Measurements from ENCODE around the gene CMTM8. TPM values are rescaled to one million over a fixed set of nuclear protein-coding genes. Genes with fewer than 3 reads are reported as not detected.

CMTM8 gene
- total and polyA plus RNA-seq, 8 donors = 1.3 to 8.1 (median 5.3) TPM; not detected in 2

DNA sequence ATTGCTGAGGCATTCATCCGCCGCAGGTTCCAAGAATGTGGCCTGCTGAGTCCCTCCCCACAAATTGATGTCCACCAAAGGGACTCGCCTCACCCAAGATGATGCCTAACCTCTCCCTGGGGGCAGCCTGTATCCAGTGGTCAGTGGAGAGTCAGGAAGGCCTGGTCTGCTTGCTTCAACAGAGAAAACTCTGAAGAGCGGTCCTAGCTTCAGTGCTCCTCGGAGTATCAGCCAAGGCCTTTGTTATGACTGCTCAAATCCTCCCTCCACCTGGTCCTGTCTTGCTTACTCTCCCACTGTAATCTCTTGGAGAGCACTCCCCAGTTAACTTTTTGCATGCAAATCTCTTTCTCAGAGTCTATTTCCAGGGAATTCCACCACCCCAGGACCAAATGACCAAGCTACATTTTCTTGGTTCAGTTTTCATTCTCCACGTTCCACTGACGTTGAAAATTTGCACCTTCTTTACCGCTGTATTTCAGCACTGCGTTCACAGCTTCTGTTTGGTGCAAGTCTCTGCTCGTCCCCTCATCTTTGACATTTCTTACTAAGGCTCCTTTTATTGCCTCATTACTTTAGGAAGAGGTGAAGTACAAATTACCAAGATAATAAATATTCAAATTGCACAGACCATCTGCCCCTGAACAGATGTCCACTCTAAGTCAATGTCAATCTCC, 175.5 kb downstream of the CMTM8 start:
- H3K36me3 ChIP-seq = no peaks in the 10 kb centered on the region
- DNase-seq = no peak
- H3K4me3 ChIP-seq = no peak overlapping the region
- no peaks in the 10 kb centered on the region for H3K9me3 ChIP-seq
- TF ChIP-seq, protein P1, sequence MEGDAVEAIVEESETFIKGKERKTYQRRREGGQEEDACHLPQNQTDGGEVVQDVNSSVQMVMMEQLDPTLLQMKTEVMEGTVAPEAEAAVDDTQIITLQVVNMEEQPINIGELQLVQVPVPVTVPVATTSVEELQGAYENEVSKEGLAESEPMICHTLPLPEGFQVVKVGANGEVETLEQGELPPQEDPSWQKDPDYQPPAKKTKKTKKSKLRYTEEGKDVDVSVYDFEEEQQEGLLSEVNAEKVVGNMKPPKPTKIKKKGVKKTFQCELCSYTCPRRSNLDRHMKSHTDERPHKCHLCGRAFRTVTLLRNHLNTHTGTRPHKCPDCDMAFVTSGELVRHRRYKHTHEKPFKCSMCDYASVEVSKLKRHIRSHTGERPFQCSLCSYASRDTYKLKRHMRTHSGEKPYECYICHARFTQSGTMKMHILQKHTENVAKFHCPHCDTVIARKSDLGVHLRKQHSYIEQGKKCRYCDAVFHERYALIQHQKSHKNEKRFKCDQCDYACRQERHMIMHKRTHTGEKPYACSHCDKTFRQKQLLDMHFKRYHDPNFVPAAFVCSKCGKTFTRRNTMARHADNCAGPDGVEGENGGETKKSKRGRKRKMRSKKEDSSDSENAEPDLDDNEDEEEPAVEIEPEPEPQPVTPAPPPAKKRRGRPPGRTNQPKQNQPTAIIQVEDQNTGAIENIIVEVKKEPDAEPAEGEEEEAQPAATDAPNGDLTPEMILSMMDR (IDR thresholded peaks at IDR 0.05) = no peak
- TF ChIP-seq EP300 (IDR thresholded peaks at IDR 0.05) (no peak), POLR2AphosphoS5 (IDR thresholded peaks at IDR 0.05) (no peak), POLR2A (IDR thresholded peaks at IDR 0.05) (no peak)
- H3K27ac ChIP-seq = peak overlapping the region in 2 of 5 donors; percentile 61 to 70
- WGBS, 5 donors = 75 to 92% (median 90%) methylated on average over 10 of the region's 10 CpGs
- peaks cover 11 to 38% (median 22%) of the 10 kb centered on the region in 4 donors for H3K4me1 ChIP-seq
- no peaks in the 10 kb centered on the region for H3K27me3 ChIP-seq
- intact Hi-C loops (cut with DNase I; ENCODE audit: low total_unique reads) = no loop called here

DNA sequence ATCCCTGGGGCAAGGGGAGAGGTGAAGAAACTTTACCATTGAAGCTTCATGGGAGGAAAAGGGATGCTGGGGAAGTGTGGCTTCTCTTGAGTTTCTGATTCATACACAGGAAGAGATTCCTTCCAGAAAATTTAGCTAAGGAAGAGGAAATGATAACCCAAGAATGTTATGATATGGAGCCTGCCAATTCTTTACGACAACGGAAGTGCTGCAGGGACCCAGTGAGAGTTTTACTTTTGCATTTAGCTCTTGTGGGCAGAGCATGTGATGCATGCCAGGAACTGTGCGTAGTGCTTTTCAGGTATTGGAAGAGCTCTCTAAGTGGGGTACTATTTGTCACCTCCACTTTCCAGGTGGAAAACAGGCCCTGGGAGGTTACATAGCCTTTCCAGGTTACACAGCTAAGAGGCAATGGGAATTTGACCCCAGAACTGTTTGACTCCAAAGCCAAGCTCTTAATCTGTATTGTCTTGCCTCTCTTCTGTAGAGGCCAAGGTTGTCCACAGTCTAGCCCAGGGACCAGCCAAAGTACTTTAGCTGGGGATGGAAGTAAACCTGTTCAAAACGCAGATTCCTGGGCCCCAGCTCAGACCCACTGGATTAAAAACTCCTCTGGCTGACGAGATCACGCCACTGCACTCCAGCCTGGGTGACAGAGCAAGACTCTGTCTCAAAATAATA, 176.2 kb downstream of the CMTM8 start:
- TF ChIP-seq POLR2AphosphoS5 (IDR thresholded peaks at IDR 0.05) (peak; percentile 26 to 72 (median 55)), EP300 (IDR thresholded peaks at IDR 0.05) (no peak)
- intact Hi-C loops (cut with DNase I; ENCODE audit: low total_unique reads) = no loop called here
- 56 to 71% (median 65%) methylated on average over 6 of the region's 6 CpGs for WGBS, 5 donors
- peak; percentile 39 to 54 for DNase-seq
- Histone ChIP-seq H3K27ac (peak overlapping the region in 4 of 5 donors; percentile 59 to 72 (median 66)), H3K36me3 (no peaks in the 10 kb centered on the region), H3K4me1 (peaks cover 11 to 44% (median 24%) of the 10 kb centered on the region in 4 donors), H3K4me3 (no peak overlapping the region), H3K9me3 (no peaks in the 10 kb centered on the region), H3K27me3 (no peaks in the 10 kb centered on the region)

DNA sequence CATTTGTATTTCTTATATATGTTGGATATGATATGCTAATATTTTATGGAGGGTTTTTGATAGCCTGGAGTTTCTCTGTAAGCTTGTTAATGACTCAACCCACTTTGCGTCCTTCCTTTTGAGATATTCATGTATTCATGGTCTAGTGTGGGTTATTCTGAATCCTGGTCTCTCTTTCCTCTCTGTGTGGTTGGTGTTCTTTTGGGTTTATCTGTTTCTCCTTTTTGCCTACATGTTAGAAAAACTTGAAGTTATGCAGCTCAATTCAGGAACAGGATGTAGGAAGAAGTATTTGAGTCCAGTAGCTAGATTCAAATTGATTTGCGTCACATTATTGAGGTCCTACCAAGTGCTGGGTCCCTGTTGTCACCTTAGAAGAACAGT, 181.3 kb downstream of the CMTM8 start:
- Histone ChIP-seq H3K4me3 (no peak overlapping the region), H3K9me3 (no peaks in the 10 kb centered on the region), H3K36me3 (no peaks in the 10 kb centered on the region), H3K27me3 (no peaks in the 10 kb centered on the region), H3K27ac (peak overlapping the region; percentile 75 to 88 (median 79)), H3K4me1 (peaks cover 41 to 83% (median 61%) of the 10 kb centered on the region in 4 donors)
- intact Hi-C loops (cut with DNase I; ENCODE audit: low total_unique reads) = no loop called here
- TF ChIP-seq, protein P1 (IDR thresholded peaks at IDR 0.05) = no peak
- TF ChIP-seq EP300 (IDR thresholded peaks at IDR 0.05) = no peak
- no peak for TF ChIP-seq POLR2AphosphoS5 (IDR thresholded peaks at IDR 0.05)
- no peak for TF ChIP-seq POLR2A (IDR thresholded peaks at IDR 0.05)
- 66 to 76% (median 70%) methylated on average over 2 of the region's 2 CpGs for WGBS, 5 donors
- DNase-seq = no peak

Small RNAs within 50 kb of the gene (small RNA-seq; reads per million reads assigned to genes)
- gene AC097639.2 = 0 reads per million in 4 donors

Other genes with a start within 250 kb of the CMTM8 start
- 10 to 100 TPM; 33.8 to 79.0 (median 50.6) TPM for gene GPD1L, start 132.1 kb upstream of the CMTM8 start, total RNA-seq
- gene GPD1L, start 132.1 kb upstream of the CMTM8 start, polyA plus RNA-seq = 10 to 100 TPM; 16.5 to 32.4 (median 17.0) TPM
- 10 to 100 TPM in 2 of 5 donors, 1 to 10 TPM in 2, not detected in 1; 3.1 to 54.9 (median 8.7) TPM for gene CMTM7, start 153.2 kb downstream of the CMTM8 start, total RNA-seq
- gene CMTM7, start 153.2 kb downstream of the CMTM8 start, polyA plus RNA-seq = 1 to 10 TPM; 5.7 to 8.7 (median 7.4) TPM